GM12872 (cell line): ENCODE measurements around the gene BBS9.

Source experiments
- TF ChIP-seq, protein P1 (sequence below): IDR thresholded peaks from 3 replicates; pipeline ENCODE4 v1.5.1; 2011; ENCODE audit warnings: low read depth, mild to moderate bottlenecking, low read length, moderate library complexity; ENCODE audit not compliant: insufficient read depth

Gene BBS9

GRCh38 chr7:33410266-33410665, 280.9 kb downstream of the BBS9 start:
- TF ChIP-seq, protein P1, sequence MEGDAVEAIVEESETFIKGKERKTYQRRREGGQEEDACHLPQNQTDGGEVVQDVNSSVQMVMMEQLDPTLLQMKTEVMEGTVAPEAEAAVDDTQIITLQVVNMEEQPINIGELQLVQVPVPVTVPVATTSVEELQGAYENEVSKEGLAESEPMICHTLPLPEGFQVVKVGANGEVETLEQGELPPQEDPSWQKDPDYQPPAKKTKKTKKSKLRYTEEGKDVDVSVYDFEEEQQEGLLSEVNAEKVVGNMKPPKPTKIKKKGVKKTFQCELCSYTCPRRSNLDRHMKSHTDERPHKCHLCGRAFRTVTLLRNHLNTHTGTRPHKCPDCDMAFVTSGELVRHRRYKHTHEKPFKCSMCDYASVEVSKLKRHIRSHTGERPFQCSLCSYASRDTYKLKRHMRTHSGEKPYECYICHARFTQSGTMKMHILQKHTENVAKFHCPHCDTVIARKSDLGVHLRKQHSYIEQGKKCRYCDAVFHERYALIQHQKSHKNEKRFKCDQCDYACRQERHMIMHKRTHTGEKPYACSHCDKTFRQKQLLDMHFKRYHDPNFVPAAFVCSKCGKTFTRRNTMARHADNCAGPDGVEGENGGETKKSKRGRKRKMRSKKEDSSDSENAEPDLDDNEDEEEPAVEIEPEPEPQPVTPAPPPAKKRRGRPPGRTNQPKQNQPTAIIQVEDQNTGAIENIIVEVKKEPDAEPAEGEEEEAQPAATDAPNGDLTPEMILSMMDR: no peak

DNA sequence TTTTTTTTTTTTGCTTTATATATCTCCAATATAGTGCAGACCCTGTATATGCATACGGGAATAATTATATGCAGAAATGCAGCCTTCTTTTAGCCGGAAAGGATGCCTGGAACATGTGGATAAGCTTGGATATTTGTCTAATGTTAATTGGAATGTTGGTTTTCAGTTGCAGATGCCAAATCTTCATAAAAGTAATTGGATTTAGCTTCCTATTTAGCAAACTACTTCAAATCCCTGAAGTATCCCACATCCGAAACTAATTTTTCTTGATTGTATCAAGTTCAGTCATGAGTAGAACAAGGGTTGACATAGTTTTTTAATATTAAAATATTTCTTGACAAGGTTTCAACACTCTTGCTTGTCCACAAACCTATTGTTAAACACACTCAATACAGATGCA, 281.7 kb downstream of the BBS9 start:
- TF ChIP-seq, protein P1: no peak

DNA sequence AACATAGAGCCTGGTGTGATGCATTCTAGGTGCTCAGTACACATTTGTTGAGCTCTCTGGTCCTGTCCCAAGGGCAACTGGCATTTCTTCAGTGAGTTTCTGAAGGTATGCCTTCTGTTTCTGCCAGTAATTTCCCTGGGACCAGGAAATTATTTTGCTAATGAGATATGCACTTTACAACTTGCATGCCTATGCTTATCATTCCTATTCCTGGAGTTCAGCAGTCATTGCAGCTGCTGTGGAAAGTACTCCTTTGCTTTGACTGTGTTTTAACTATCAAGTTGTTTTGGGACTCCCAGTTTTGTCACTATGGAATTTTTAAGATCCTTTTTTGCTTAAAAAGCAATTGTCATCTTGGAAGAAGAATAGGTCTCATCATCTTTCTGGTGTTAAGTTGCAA, 283.0 kb downstream of the BBS9 start:
- TF ChIP-seq, protein P1: no peak

DNA sequence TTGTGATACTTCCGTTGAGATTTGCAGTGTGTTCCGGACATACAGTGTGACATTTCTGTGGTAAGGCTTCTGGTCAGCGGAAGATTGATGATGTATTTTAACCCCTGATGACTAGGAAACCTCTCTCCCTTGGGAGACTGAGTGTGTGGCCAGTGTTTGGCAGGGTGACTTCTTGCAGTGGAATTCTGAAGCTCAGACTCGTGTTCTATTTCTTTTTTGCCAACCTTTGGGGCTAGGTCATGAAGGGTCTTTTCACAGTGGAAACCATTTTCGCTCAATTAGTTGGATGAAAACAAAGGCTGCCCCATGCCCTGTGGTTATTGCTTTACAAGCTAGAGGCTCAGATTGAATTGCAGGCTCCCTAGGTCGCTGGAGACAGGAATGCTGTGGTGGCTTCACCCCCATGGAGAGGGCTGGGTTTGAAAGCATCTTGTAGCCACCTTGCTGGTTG, 288.9 kb downstream of the BBS9 start:
- TF ChIP-seq, protein P1: no peak

- TF ChIP-seq, protein P1: no peak
Observed at GRCh38 chr7:33420311-33420940, 291.1 kb downstream of the BBS9 start.

DNA sequence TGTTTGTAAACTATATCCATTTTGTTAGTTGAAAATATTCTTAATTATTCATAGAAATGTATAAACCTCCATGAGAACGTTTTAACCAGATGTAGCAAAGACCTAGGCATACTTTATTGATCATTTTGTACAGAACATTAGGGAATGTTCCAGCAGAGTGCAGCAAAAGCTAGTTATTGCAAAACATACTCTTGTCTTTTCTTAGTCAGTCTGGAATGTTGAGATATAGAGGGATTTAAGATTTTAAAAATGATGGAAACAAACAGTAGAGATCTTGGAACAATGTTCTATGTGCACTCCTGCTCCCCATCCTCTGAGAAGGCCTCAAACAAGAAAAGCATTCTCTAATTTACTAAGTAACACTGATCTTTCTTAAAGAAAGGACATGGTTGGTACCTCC, 292.1 kb downstream of the BBS9 start:
- TF ChIP-seq, protein P1: no peak

- TF ChIP-seq, protein P1: no peak
Observed at GRCh38 chr7:33422141-33422540, 292.8 kb downstream of the BBS9 start.
